ENCODE results near the gene UPF1.
"Not testable (repeated sequence)": the region's sequence is repeated elsewhere in the genome, so short reads cannot be mapped to it uniquely, and the experiment has no call there.

The UPF1 gene

GRCh38 chr19:18814063-18814462, 17.7 kb upstream of the UPF1 start:
- Histone ChIP-seq H3K4me1 (ENCODE audit: control insufficient read depth in 1 of 2, insufficient read depth in 2 of 2, low read length in 2 of 2) (no peaks in the 10 kb centered on the region), H3K36me3 (ENCODE audit: control insufficient read depth in 1 of 2, insufficient read depth in 2 of 2, low read length in 2 of 2) (no peaks in the 10 kb centered on the region), H3K9ac (ENCODE audit: low read depth in 1 of 2, low read length in 2 of 2) (no peak overlapping the region), H3K27ac (ENCODE audit: low read depth, low read length) (no peak overlapping the region), H3K4me3 (ENCODE audit: low read depth in 1 of 2, low read length in 2 of 2) (no peak overlapping the region), H3K27me3 (ENCODE audit: control insufficient read depth in 1 of 2, insufficient read depth in 2 of 2, low read length in 2 of 2) (no peaks in the 10 kb centered on the region), H3K9me3 (ENCODE audit: control insufficient read depth in 1 of 2, low read length in 2 of 2) (no peaks in the 10 kb centered on the region)

DNA sequence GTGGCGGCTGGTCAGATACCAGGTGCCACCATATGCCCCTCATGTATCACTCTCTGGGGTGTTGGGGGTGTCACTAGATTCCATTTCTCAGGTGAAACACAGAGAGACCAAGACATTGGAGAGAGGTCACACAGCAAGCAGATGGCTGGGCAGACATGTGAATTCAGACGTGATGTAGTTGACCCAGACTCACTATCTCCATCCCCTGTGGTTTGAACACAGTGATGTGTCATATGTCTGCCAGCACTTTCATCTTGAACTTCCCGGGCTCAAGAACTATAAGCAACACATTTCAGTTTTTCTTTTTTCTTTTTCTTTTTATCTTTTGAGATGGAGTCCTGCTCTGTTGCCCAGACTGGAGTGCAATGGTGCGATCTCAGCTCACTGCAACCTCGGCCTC, 16.1 kb upstream of the UPF1 start:
- no peak overlapping the region for H3K27ac ChIP-seq (ENCODE audit: low read depth, low read length)
- H3K9me3 ChIP-seq (ENCODE audit: control insufficient read depth in 1 of 2, low read length in 2 of 2) = no peaks in the 10 kb centered on the region
- no peak overlapping the region for H3K4me3 ChIP-seq (ENCODE audit: low read depth in 1 of 2, low read length in 2 of 2)
- no peaks in the 10 kb centered on the region for H3K36me3 ChIP-seq (ENCODE audit: control insufficient read depth in 1 of 2, insufficient read depth in 2 of 2, low read length in 2 of 2)
- no peaks in the 10 kb centered on the region for H3K27me3 ChIP-seq (ENCODE audit: control insufficient read depth in 1 of 2, insufficient read depth in 2 of 2, low read length in 2 of 2)
- H3K4me1 ChIP-seq (ENCODE audit: control insufficient read depth in 1 of 2, insufficient read depth in 2 of 2, low read length in 2 of 2) = no peaks in the 10 kb centered on the region
- no peak overlapping the region for H3K9ac ChIP-seq (ENCODE audit: low read depth in 1 of 2, low read length in 2 of 2)

- not testable (repeated sequence) for H3K27me3 ChIP-seq (ENCODE audit: control insufficient read depth in 1 of 2, insufficient read depth in 2 of 2, low read length in 2 of 2); H3K9me3 ChIP-seq (ENCODE audit: control insufficient read depth in 1 of 2, low read length in 2 of 2); H3K27ac ChIP-seq (ENCODE audit: low read depth, low read length); H3K4me1 ChIP-seq (ENCODE audit: control insufficient read depth in 1 of 2, insufficient read depth in 2 of 2, low read length in 2 of 2); H3K4me3 ChIP-seq (ENCODE audit: low read depth in 1 of 2, low read length in 2 of 2); H3K36me3 ChIP-seq (ENCODE audit: control insufficient read depth in 1 of 2, insufficient read depth in 2 of 2, low read length in 2 of 2); H3K9ac ChIP-seq (ENCODE audit: low read depth in 1 of 2, low read length in 2 of 2)
These were observed 15.1 kb upstream of the UPF1 start for GRCh38 chr19:18816645-18817044.

- H3K27me3 ChIP-seq (ENCODE audit: control insufficient read depth in 1 of 2, insufficient read depth in 2 of 2, low read length in 2 of 2) = no peaks in the 10 kb centered on the region
- no peak overlapping the region for H3K4me3 ChIP-seq (ENCODE audit: low read depth in 1 of 2, low read length in 2 of 2)
- no peaks in the 10 kb centered on the region for H3K9me3 ChIP-seq (ENCODE audit: control insufficient read depth in 1 of 2, low read length in 2 of 2)
- no peak overlapping the region for H3K9ac ChIP-seq (ENCODE audit: low read depth in 1 of 2, low read length in 2 of 2)
- no peaks in the 10 kb centered on the region for H3K4me1 ChIP-seq (ENCODE audit: control insufficient read depth in 1 of 2, insufficient read depth in 2 of 2, low read length in 2 of 2)
- H3K36me3 ChIP-seq (ENCODE audit: control insufficient read depth in 1 of 2, insufficient read depth in 2 of 2, low read length in 2 of 2) = no peaks in the 10 kb centered on the region
- H3K27ac ChIP-seq (ENCODE audit: low read depth, low read length) = no peak overlapping the region
These were observed 14.2 kb upstream of the UPF1 start for GRCh38 chr19:18817574-18817973.

DNA sequence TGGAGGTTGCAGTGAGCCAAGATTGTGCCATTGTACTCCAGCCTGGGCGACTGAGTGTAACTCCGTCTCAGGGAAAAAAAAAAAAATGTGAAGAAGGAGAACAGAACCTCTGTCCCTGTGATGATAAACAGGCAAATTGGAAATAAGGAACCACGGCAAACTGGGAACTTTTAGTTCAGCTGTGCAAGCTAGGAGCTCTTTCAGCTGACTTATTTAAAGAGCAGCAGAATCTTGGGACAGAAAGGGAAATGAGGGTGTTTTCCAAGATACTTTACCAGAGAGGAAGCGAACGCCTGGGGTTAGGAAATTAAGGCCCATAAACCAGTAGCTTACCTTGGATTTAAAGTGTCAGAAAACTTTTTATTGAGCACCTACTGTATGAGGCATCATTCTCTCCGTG, 3.0 kb upstream of the UPF1 start:
- Histone ChIP-seq H3K4me3 (ENCODE audit: low read depth in 1 of 2, low read length in 2 of 2) (no peak overlapping the region), H3K9ac (ENCODE audit: low read depth in 1 of 2, low read length in 2 of 2) (no peak overlapping the region)

DNA sequence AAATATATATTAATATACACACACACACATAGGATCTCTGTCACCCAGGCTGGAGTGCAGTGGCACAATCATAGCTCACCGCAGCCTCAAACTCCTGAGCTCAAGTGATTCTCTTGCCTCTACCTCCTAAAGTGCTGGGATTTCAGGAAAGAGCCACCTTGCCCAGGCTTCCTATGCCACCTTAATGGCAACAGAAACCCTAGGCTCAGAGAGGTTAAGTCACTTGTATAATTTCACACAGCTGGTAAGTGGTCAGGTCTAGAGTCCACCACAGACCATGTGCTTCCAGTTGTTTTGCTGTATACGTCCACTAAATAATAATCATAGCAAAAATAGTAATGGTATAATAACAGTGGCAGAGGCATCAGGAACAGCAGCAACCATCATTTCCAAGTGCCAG, 1.3 kb upstream of the UPF1 start:
- no peak overlapping the region for H3K27ac ChIP-seq (ENCODE audit: low read depth, low read length)
- H3K9me3 ChIP-seq (ENCODE audit: control insufficient read depth in 1 of 2, low read length in 2 of 2) = peaks cover 0 to 6% of the 10 kb centered on the region in 2 donors
- H3K4me1 ChIP-seq (ENCODE audit: control insufficient read depth in 1 of 2, insufficient read depth in 2 of 2, low read length in 2 of 2) = peaks cover 15 to 25% of the 10 kb centered on the region in 2 donors
- H3K9ac ChIP-seq (ENCODE audit: low read depth in 1 of 2, low read length in 2 of 2) = no peak overlapping the region
- H3K27me3 ChIP-seq (ENCODE audit: control insufficient read depth in 1 of 2, insufficient read depth in 2 of 2, low read length in 2 of 2) = no peaks in the 10 kb centered on the region
- H3K36me3 ChIP-seq (ENCODE audit: control insufficient read depth in 1 of 2, insufficient read depth in 2 of 2, low read length in 2 of 2) = peaks cover 0 to 8% of the 10 kb centered on the region in 2 donors
- H3K4me3 ChIP-seq (ENCODE audit: low read depth in 1 of 2, low read length in 2 of 2) = no peak overlapping the region

More for the DNA sequence above, 3.0 kb upstream of the UPF1 start:
- Histone ChIP-seq H3K27ac (ENCODE audit: low read depth, low read length) (no peak overlapping the region), H3K36me3 (ENCODE audit: control insufficient read depth in 1 of 2, insufficient read depth in 2 of 2, low read length in 2 of 2) (no peaks in the 10 kb centered on the region), H3K9me3 (ENCODE audit: control insufficient read depth in 1 of 2, low read length in 2 of 2) (peaks cover 0 to 6% of the 10 kb centered on the region in 2 donors), H3K27me3 (ENCODE audit: control insufficient read depth in 1 of 2, insufficient read depth in 2 of 2, low read length in 2 of 2) (no peaks in the 10 kb centered on the region), H3K4me1 (ENCODE audit: control insufficient read depth in 1 of 2, insufficient read depth in 2 of 2, low read length in 2 of 2) (peaks cover 2 to 11% of the 10 kb centered on the region in 2 donors)

DNA sequence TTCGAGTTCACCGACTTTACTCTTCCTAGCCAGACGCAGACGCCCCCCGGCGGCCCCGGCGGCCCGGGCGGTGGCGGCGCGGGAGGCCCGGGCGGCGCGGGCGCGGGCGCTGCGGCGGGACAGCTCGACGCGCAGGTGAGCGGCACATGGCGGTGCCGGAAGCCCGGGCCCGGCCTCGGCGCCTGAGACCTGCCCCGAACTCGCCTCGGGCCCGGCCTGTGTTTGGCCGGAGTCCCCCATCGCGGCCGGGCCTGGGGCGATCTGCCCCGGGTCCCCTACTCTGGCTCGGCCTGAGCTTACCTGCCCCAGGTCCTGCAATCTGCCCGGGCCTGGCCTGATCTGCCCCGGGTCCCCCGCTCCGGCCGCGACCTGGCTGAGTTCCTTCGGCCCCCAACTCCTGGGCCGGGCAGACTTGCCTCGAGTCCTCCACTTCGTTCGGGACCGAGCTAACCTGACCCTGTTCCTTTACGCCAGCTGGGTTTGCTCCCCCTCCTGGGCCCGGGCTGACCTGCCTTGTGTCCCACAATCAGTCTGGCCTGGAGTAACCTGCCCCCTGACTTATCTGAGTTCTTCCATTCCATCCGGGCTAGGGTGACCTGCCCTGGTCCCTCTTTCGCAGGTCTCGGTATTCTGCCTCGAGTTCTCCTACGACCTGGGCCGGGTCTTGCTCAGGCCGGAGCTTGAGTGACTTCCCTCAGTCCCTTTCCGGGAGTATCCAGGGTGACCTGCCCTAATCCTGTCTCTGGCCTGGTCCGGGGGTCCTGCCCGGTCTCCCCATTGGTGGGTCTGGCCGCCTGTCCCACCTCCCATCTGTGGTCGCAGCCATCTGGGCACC, 764 bp downstream of the UPF1 start:
- H3K9me3 ChIP-seq (ENCODE audit: control insufficient read depth in 1 of 2, low read length in 2 of 2) = no peaks in the 10 kb centered on the region
- H3K36me3 ChIP-seq (ENCODE audit: control insufficient read depth in 1 of 2, insufficient read depth in 2 of 2, low read length in 2 of 2) = peaks cover 4 to 18% of the 10 kb centered on the region in 2 donors
- H3K4me3 ChIP-seq (ENCODE audit: low read depth in 1 of 2, low read length in 2 of 2) = peak overlapping the region; percentile 89 to 99
- peak overlapping the region; percentile 96 to 97 for H3K9ac ChIP-seq (ENCODE audit: low read depth in 1 of 2, low read length in 2 of 2)
- H3K27ac ChIP-seq (ENCODE audit: low read depth, low read length) = peak overlapping the region; percentile 87
- no peaks in the 10 kb centered on the region for H3K27me3 ChIP-seq (ENCODE audit: control insufficient read depth in 1 of 2, insufficient read depth in 2 of 2, low read length in 2 of 2)
- H3K4me1 ChIP-seq (ENCODE audit: control insufficient read depth in 1 of 2, insufficient read depth in 2 of 2, low read length in 2 of 2) = peaks cover 31 to 44% of the 10 kb centered on the region in 2 donors

GRCh38 chr19:18833141-18833476, 1.4 kb downstream of the UPF1 start:
- no peaks in the 10 kb centered on the region for H3K9me3 ChIP-seq (ENCODE audit: control insufficient read depth in 1 of 2, low read length in 2 of 2)
- no peaks in the 10 kb centered on the region for H3K27me3 ChIP-seq (ENCODE audit: control insufficient read depth in 1 of 2, insufficient read depth in 2 of 2, low read length in 2 of 2)
- peaks cover 4 to 23% of the 10 kb centered on the region in 2 donors for H3K36me3 ChIP-seq (ENCODE audit: control insufficient read depth in 1 of 2, insufficient read depth in 2 of 2, low read length in 2 of 2)
- peak overlapping the region; percentile 74 for H3K27ac ChIP-seq (ENCODE audit: low read depth, low read length)
- peak overlapping the region; percentile 96 to 97 for H3K9ac ChIP-seq (ENCODE audit: low read depth in 1 of 2, low read length in 2 of 2)
- H3K4me3 ChIP-seq (ENCODE audit: low read depth in 1 of 2, low read length in 2 of 2) = peak overlapping the region; percentile 89 to 99
- H3K4me1 ChIP-seq (ENCODE audit: control insufficient read depth in 1 of 2, insufficient read depth in 2 of 2, low read length in 2 of 2) = peaks cover 37 to 44% of the 10 kb centered on the region in 2 donors

GRCh38 chr19:18833849-18834643, 2.3 kb downstream of the UPF1 start:
- H3K4me3 ChIP-seq (ENCODE audit: low read depth in 1 of 2, low read length in 2 of 2) = peak overlapping the region; percentile 89 to 99
- H3K27me3 ChIP-seq (ENCODE audit: control insufficient read depth in 1 of 2, insufficient read depth in 2 of 2, low read length in 2 of 2) = no peaks in the 10 kb centered on the region
- H3K27ac ChIP-seq (ENCODE audit: low read depth, low read length) = peak overlapping the region; percentile 5
- peaks cover 4 to 23% of the 10 kb centered on the region in 2 donors for H3K36me3 ChIP-seq (ENCODE audit: control insufficient read depth in 1 of 2, insufficient read depth in 2 of 2, low read length in 2 of 2)
- peak overlapping the region; percentile 75 to 97 for H3K9ac ChIP-seq (ENCODE audit: low read depth in 1 of 2, low read length in 2 of 2)
- no peaks in the 10 kb centered on the region for H3K9me3 ChIP-seq (ENCODE audit: control insufficient read depth in 1 of 2, low read length in 2 of 2)
- H3K4me1 ChIP-seq (ENCODE audit: control insufficient read depth in 1 of 2, insufficient read depth in 2 of 2, low read length in 2 of 2) = peaks cover 43 to 45% of the 10 kb centered on the region in 2 donors

DNA sequence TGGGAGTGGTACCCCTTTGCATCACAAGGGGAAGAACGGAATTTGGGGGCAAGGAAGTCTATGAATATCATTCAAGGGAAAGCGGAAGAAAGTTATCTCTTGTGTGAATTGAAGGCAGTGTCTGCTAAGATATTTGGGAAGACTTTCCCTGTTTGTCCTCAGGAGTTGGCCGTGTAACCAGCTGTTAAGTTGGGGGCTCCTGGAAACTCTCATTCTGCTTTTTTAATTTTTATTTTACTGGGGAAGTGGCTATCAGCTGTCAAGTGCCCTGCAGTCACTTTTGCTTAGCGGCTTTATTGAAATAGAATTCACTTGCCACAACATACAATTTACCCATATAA, 2.9 kb downstream of the UPF1 start:
- H3K36me3 ChIP-seq (ENCODE audit: control insufficient read depth in 1 of 2, insufficient read depth in 2 of 2, low read length in 2 of 2) = peaks cover 7 to 28% of the 10 kb centered on the region in 2 donors
- no peaks in the 10 kb centered on the region for H3K9me3 ChIP-seq (ENCODE audit: control insufficient read depth in 1 of 2, low read length in 2 of 2)
- H3K27me3 ChIP-seq (ENCODE audit: control insufficient read depth in 1 of 2, insufficient read depth in 2 of 2, low read length in 2 of 2) = no peaks in the 10 kb centered on the region
- H3K4me3 ChIP-seq (ENCODE audit: low read depth in 1 of 2, low read length in 2 of 2) = peak overlapping the region; percentile 89 to 99
- no peak overlapping the region for H3K27ac ChIP-seq (ENCODE audit: low read depth, low read length)
- peak overlapping the region; percentile 75 to 97 for H3K9ac ChIP-seq (ENCODE audit: low read depth in 1 of 2, low read length in 2 of 2)
- peaks cover 47 to 51% of the 10 kb centered on the region in 2 donors for H3K4me1 ChIP-seq (ENCODE audit: control insufficient read depth in 1 of 2, insufficient read depth in 2 of 2, low read length in 2 of 2)

Measured in duodenal mucosa (tissue), 2 donors.